Adrenal gland (tissue), 5 donors: Measurements from ENCODE around the gene DDO.

ENCODE experiments used
- POLR2A ChIP-seq, 2 donors: fragments of 450-650 bp; IDR thresholded peaks; one replicate each; pipeline ENCODE4 v1.6.1; 2017; ENCODE audit warnings: antibody characterized with exemption in 2 of 2, mild to moderate bottlenecking in 2 of 2, moderate library complexity in 1 of 2
- TF ChIP-seq, protein P1 (sequence below), 6 experiments: fragments of 450-650 bp in 4 of 6; fragments of 200-600 bp in 2 of 6; sonication (generic) in 1 of 6; IDR thresholded peaks; 1 replicate in 5 of 6; 2 replicates in 1 of 6; pipeline versions ENCODE4 v1.5.1 to v1.8.0; 2016 to 2021; ENCODE audit warnings: antibody characterized with exemption in 6 of 6, mild to moderate bottlenecking in 2 of 6, moderate library complexity in 1 of 6
- donor health status: DM: no; HTN: no; CAD: no.

DNA sequence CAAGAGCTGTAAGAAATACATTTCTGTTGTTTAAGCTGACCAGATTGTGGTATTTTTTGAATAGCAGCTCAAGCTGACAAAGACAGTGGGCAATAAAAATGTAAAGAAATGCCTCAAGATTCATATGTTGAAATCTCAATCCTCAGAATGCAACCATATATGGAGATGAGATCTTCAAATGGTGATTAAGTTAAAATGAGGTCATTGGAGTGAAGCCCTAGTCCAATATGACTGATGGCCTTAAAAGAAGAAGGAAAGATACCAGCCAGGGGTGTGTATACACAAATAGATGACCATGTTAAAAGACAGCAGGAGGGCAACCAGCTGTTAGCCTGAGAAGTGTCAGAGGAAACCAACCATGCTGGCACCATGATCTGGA is 7.1 kb upstream of the DDO start:
- TF ChIP-seq, protein P1, sequence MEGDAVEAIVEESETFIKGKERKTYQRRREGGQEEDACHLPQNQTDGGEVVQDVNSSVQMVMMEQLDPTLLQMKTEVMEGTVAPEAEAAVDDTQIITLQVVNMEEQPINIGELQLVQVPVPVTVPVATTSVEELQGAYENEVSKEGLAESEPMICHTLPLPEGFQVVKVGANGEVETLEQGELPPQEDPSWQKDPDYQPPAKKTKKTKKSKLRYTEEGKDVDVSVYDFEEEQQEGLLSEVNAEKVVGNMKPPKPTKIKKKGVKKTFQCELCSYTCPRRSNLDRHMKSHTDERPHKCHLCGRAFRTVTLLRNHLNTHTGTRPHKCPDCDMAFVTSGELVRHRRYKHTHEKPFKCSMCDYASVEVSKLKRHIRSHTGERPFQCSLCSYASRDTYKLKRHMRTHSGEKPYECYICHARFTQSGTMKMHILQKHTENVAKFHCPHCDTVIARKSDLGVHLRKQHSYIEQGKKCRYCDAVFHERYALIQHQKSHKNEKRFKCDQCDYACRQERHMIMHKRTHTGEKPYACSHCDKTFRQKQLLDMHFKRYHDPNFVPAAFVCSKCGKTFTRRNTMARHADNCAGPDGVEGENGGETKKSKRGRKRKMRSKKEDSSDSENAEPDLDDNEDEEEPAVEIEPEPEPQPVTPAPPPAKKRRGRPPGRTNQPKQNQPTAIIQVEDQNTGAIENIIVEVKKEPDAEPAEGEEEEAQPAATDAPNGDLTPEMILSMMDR (IDR thresholded peaks at IDR 0.05): no peak
- no peak for TF ChIP-seq POLR2A (IDR thresholded peaks at IDR 0.05)
